HEK293 (cell line): Measurements from ENCODE around the gene ZNF536.
A peak's percentile ranks its signal among the peaks of the same experiment; 100 is the strongest.

Source experiments
- CTCF ChIA-PET: fragments of 350-600 bp; formaldehyde crosslinking; extraction: SDS; loops from one replicate; lab custom pipeline; 2021; ENCODE audit warnings: antibody characterized with exemption; lab: Yijun Ruan, JAX
- POLR2A ChIA-PET: fragments of 300-600 bp; formaldehyde crosslinking; extraction: SDS; loops from one replicate; lab custom pipeline; 2020; ENCODE audit warnings: antibody characterized with exemption, inconsistent platforms; lab: Yijun Ruan, JAX
- H3K27ac ChIP-seq: fragments of 200-500 bp; sonication (Bioruptor generic); 2 replicates; pipeline ENCODE4 v1.5.1; 2014; ENCODE audit warnings: low read depth, low read length, control low read depth, inconsistent platforms; ENCODE audit errors: extremely low read depth
- H3K36me3 ChIP-seq, 2 experiments: fragments of 200-500 bp in 1 of 2; sonication (Bioruptor generic) in 1 of 2; 1 replicate in 1 of 2; 2 replicates in 1 of 2; pipeline ENCODE4 v1.5.1; 2014 to 2017; ENCODE audit warnings: inconsistent platforms in 2 of 2, low read length in 2 of 2; ENCODE audit not compliant: control insufficient read depth in 2 of 2, insufficient read depth in 1 of 2
- H3K4me1 ChIP-seq: fragments of 200-500 bp; sonication (Bioruptor generic); 2 replicates; pipeline ENCODE4 v1.5.1; 2014; ENCODE audit warnings: mild to moderate bottlenecking, low read length, inconsistent platforms; ENCODE audit not compliant: control insufficient read depth, insufficient read depth
- H3K4me3 ChIP-seq: 2 replicates; pipeline ENCODE4 v1.5.1; 2011; ENCODE audit warnings: low read depth, mild to moderate bottlenecking, control low read depth, low read length, moderate library complexity
- H3K9me3 ChIP-seq: fragments of 200-500 bp; sonication (Bioruptor generic); 2 replicates; pipeline ENCODE4 v1.5.1; 2014; ENCODE audit warnings: low read depth, low read length, inconsistent platforms; ENCODE audit not compliant: control insufficient read depth, insufficient read depth
- CTCF ChIP-seq: fragments of 450-650 bp; formaldehyde crosslinking; IDR thresholded peaks from 2 replicates; pipeline ENCODE4 v1.5.1; 2016; ENCODE audit warnings: missing biosample characterization, missing genetic modification characterization
- HOXA7 ChIP-seq: sonication (generic); formaldehyde crosslinking; IDR thresholded peaks from 2 replicates; pipeline ENCODE4 v1.8.1; 2022; ENCODE audit warnings: missing genetic modification reagents, borderline replicate concordance
- KLF10 ChIP-seq: fragments of 450-650 bp; IDR thresholded peaks from 2 replicates; pipeline ENCODE4 v1.5.1; 2018; ENCODE audit warnings: missing biosample characterization, mild to moderate bottlenecking, missing genetic modification characterization
- SALL2 ChIP-seq: fragments of 450-650 bp; formaldehyde crosslinking; IDR thresholded peaks from 2 replicates; pipeline ENCODE4 v1.5.0; 2017; ENCODE audit warnings: missing biosample characterization, mild to moderate bottlenecking, missing genetic modification characterization, borderline replicate concordance
- ZBTB11 ChIP-seq: fragments of 450-650 bp; formaldehyde crosslinking; conservative IDR thresholded peaks from 2 replicates; pipeline ENCODE4 v1.5.1; 2016; ENCODE audit warnings: low read depth, missing biosample characterization, missing genetic modification characterization
- ZFP37 ChIP-seq: fragments of 450-650 bp; formaldehyde crosslinking; IDR thresholded peaks from 2 replicates; pipeline ENCODE4 v1.5.1; 2016; ENCODE audit warnings: missing biosample characterization, missing genetic modification characterization
- ZIC2 ChIP-seq: fragments of 450-650 bp; formaldehyde crosslinking; IDR thresholded peaks from 2 replicates; pipeline ENCODE4 v1.5.1; 2016; ENCODE audit warnings: missing biosample characterization, missing genetic modification characterization
- ZNF114 ChIP-seq: fragments of 450-650 bp; formaldehyde crosslinking; IDR thresholded peaks from 2 replicates; pipeline ENCODE4 v1.5.0; 2017; ENCODE audit warnings: missing biosample characterization, missing genetic modification characterization
- ZNF140 ChIP-seq: fragments of 450-650 bp; formaldehyde crosslinking; IDR thresholded peaks from 2 replicates; pipeline ENCODE4 v1.5.1; 2016; ENCODE audit warnings: missing biosample characterization, missing genetic modification characterization
- ZNF155 ChIP-seq: fragments of 450-650 bp; formaldehyde crosslinking; IDR thresholded peaks from 2 replicates; pipeline ENCODE4 v1.5.1; 2016; ENCODE audit warnings: missing biosample characterization, missing genetic modification characterization
- ZNF184 ChIP-seq: fragments of 450-650 bp; IDR thresholded peaks from 2 replicates; pipeline ENCODE4 v1.5.1; 2018; ENCODE audit warnings: missing biosample characterization, mild to moderate bottlenecking, missing genetic modification characterization
- ZNF202 ChIP-seq: fragments of 450-650 bp; formaldehyde crosslinking; IDR thresholded peaks from 2 replicates; pipeline ENCODE4 v1.5.1; 2016; ENCODE audit warnings: missing biosample characterization, missing genetic modification characterization, borderline replicate concordance
- ZNF248 ChIP-seq: fragments of 450-650 bp; formaldehyde crosslinking; IDR thresholded peaks from 2 replicates; pipeline ENCODE4 v1.5.1; 2017; ENCODE audit warnings: missing biosample characterization, missing genetic modification characterization
- ZNF521 ChIP-seq: fragments of 450-650 bp; formaldehyde crosslinking; IDR thresholded peaks from 2 replicates; pipeline ENCODE4 v1.5.1; 2017; ENCODE audit warnings: missing biosample characterization, mild to moderate bottlenecking, missing genetic modification characterization
- ZNF544 ChIP-seq: fragments of 450-650 bp; formaldehyde crosslinking; IDR thresholded peaks from 2 replicates; pipeline ENCODE4 v1.5.0; 2017; ENCODE audit warnings: missing biosample characterization, missing genetic modification characterization
- ZNF571 ChIP-seq: fragments of 450-650 bp; formaldehyde crosslinking; IDR thresholded peaks from 2 replicates; pipeline ENCODE4 v1.5.0; 2017; ENCODE audit warnings: missing biosample characterization, missing genetic modification characterization
- ZNF596 ChIP-seq: fragments of 450-650 bp; IDR thresholded peaks from 2 replicates; pipeline ENCODE4 v1.5.0; 2018; ENCODE audit warnings: missing biosample characterization, mild to moderate bottlenecking, missing genetic modification characterization, moderate library complexity
- ZNF785 ChIP-seq: fragments of 450-650 bp; formaldehyde crosslinking; IDR thresholded peaks from 2 replicates; pipeline ENCODE4 v1.5.1; 2016; ENCODE audit warnings: missing biosample characterization, missing genetic modification characterization
- ZSCAN16 ChIP-seq: fragments of 450-650 bp; formaldehyde crosslinking; IDR thresholded peaks from 2 replicates; pipeline ENCODE4 v1.5.1; 2016; ENCODE audit warnings: missing biosample characterization, missing genetic modification characterization

ZNF536 gene

GRCh38 chr19:30593975-30594745 is 222.0 kb downstream of the ZNF536 start:
- CTCF ChIA-PET: interaction anchor here (0.6 to 0.7 kb wide), 2 partner anchors 28 to 212 kb away, joined by 3 to 7 read pairs; no protein-coding TSS in a partner anchor
- H3K4me1 ChIP-seq: 0 out of 2 replicates have a peak, but pooled peaks cover 2% of the 10 kb centered on the region
- POLR2A ChIA-PET: no interaction called here
- H3K36me3 ChIP-seq: no peaks in the 10 kb centered on the region
- H3K27ac ChIP-seq: no peak overlapping the region
- TF ChIP-seq ZNF155: no peak
- peak; percentile 75 for TF ChIP-seq ZIC2 (tag by site-specific recombination)
- H3K4me3 ChIP-seq: no peak overlapping the region
- H3K9me3 ChIP-seq: no peaks in the 10 kb centered on the region

GRCh38 chr19:30596268-30596667 is 224.1 kb downstream of the ZNF536 start:
- Histone ChIP-seq H3K36me3 (no peaks in the 10 kb centered on the region), H3K4me3 (no peak overlapping the region), H3K4me1 (0 out of 2 replicates have a peak, but pooled peaks cover 2% of the 10 kb centered on the region), H3K9me3 (no peaks in the 10 kb centered on the region), H3K27ac (no peak overlapping the region)
- CTCF ChIA-PET: no interaction called here
- TF ChIP-seq ZBTB11 (tag by site-specific recombination): no peak
- no peak for TF ChIP-seq ZNF184
- TF ChIP-seq HOXA7 (CRISPR knock-in tag): no peak
- TF ChIP-seq ZNF596 (tag by site-specific recombination): no peak
- TF ChIP-seq, all 188 proteins: peak for 0
- POLR2A ChIA-PET: no interaction called here

GRCh38 chr19:30596813-30597399 is 224.7 kb downstream of the ZNF536 start:
- H3K9me3 ChIP-seq: no peaks in the 10 kb centered on the region
- 0 out of 2 replicates have a peak, but pooled peaks cover 2% of the 10 kb centered on the region for H3K4me1 ChIP-seq
- POLR2A ChIA-PET: no interaction called here
- no peak for TF ChIP-seq ZNF521 (tag by site-specific recombination)
- TF ChIP-seq CTCF (tag by site-specific recombination): no peak
- no peak for TF ChIP-seq ZNF140 (tag by site-specific recombination)
- TF ChIP-seq ZFP37: no peak
- TF ChIP-seq ZNF248 (tag by site-specific recombination): no peak
- no peak for TF ChIP-seq KLF10
- TF ChIP-seq ZNF571: no peak
- TF ChIP-seq SALL2 (tag by site-specific recombination): no peak
- TF ChIP-seq ZNF544 (tag by site-specific recombination): no peak
- no peak for TF ChIP-seq ZNF785 (tag by site-specific recombination)
- TF ChIP-seq ZNF184: no peak
- TF ChIP-seq ZNF114 (tag by site-specific recombination): no peak
- no peak for TF ChIP-seq ZNF202
- no peak for TF ChIP-seq ZSCAN16 (tag by site-specific recombination)
- no peak overlapping the region for H3K27ac ChIP-seq
- H3K4me3 ChIP-seq: no peak overlapping the region
- H3K36me3 ChIP-seq: no peaks in the 10 kb centered on the region
- CTCF ChIA-PET: interaction anchor here (0.7 kb wide), 1 partner anchor 380 kb away, joined by 4 read pairs; no protein-coding TSS in a partner anchor
